KMS-11 (cell line): ENCODE data around the gene MRPS16.

ENCODE experiments used
- H2AFZ ChIP-seq: fragments of 200-600 bp; sonication (generic); 2 replicates; pipeline ENCODE4 v1.6.1; 2016; ENCODE audit warnings: antibody characterized with exemption, mixed run types, low read depth
- H3K27ac ChIP-seq: fragments of 200-600 bp; sonication (generic); 2 replicates; pipeline ENCODE4 v1.6.1; 2016; ENCODE audit warnings: mild to moderate bottlenecking, mixed run types
- H3K27me3 ChIP-seq: fragments of 200-600 bp; sonication (generic); 2 replicates; pipeline ENCODE4 v1.6.1; 2017; ENCODE audit warnings: mild to moderate bottlenecking, low read depth, mixed run types, moderate library complexity; ENCODE audit not compliant: insufficient read depth
- H3K36me3 ChIP-seq: fragments of 200-600 bp; sonication (generic); 2 replicates; pipeline ENCODE4 v1.6.1; 2017; ENCODE audit warnings: mild to moderate bottlenecking, mixed run types; ENCODE audit not compliant: insufficient read depth
- H3K4me1 ChIP-seq: fragments of 200-600 bp; sonication (generic); 2 replicates; pipeline ENCODE4 v1.6.1; 2016; ENCODE audit warnings: mild to moderate bottlenecking, low read depth, mixed run types; ENCODE audit not compliant: poor library complexity, severe bottlenecking
- H3K4me2 ChIP-seq: fragments of 200-600 bp; sonication (generic); 2 replicates; pipeline ENCODE4 v1.7.0; 2016; ENCODE audit warnings: mild to moderate bottlenecking, mixed run types
- H3K4me3 ChIP-seq: fragments of 200-600 bp; sonication (generic); IDR thresholded peaks from 2 replicates; pipeline ENCODE4 v1.6.1; 2017; ENCODE audit warnings: low read depth, low read length, mixed read lengths; ENCODE audit not compliant: insufficient read depth
- H3K79me2 ChIP-seq: fragments of 200-600 bp; sonication (generic); 2 replicates; pipeline ENCODE4 v1.6.1; 2016; ENCODE audit warnings: low read depth, mixed run types; ENCODE audit not compliant: insufficient read depth
- H3K9ac ChIP-seq: fragments of 200-600 bp; sonication (generic); 2 replicates; pipeline ENCODE4 v1.6.1; 2016; ENCODE audit warnings: mild to moderate bottlenecking, mixed run types
- H4K20me1 ChIP-seq: fragments of 200-600 bp; sonication (generic); 2 replicates; pipeline ENCODE4 v1.6.1; 2016; ENCODE audit warnings: mild to moderate bottlenecking, mixed run types; ENCODE audit not compliant: insufficient read depth
- TF ChIP-seq, protein P1 (sequence below): fragments of 200-600 bp; sonication (generic); conservative IDR thresholded peaks from 2 replicates; pipeline ENCODE4 v1.6.1; 2017; ENCODE audit warnings: low read depth, mild to moderate bottlenecking, antibody characterized with exemption, low read length, moderate library complexity, mixed read lengths

Gene MRPS16

DNA sequence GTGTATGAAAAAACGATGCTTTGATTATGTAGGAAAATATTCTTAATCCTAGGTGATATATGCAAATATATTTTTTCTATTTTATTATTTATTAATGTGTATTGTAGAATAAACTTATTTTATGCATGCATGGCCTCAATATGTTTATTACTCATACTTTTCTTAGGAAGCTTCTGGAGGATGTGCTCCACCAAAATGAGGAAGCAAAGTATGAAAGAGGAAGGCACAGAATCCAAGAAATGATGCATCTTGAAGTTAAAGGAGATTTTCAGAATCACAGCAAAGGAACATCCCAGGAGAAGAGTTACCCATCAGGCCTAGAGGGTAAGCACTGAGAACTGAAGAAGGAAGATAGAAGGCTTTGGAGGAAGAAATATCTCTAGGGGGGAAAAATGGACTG lies 35.0 kb upstream of the MRPS16 start:
- H3K79me2 ChIP-seq: no peaks in the 10 kb centered on the region
- H3K27ac ChIP-seq: no peak overlapping the region
- H3K4me3 ChIP-seq: no peak overlapping the region
- H3K4me2 ChIP-seq: no peak overlapping the region
- no peaks in the 10 kb centered on the region for H3K4me1 ChIP-seq
- H2AFZ ChIP-seq: no peak overlapping the region
- H4K20me1 ChIP-seq: no peaks in the 10 kb centered on the region
- TF ChIP-seq, protein P1, sequence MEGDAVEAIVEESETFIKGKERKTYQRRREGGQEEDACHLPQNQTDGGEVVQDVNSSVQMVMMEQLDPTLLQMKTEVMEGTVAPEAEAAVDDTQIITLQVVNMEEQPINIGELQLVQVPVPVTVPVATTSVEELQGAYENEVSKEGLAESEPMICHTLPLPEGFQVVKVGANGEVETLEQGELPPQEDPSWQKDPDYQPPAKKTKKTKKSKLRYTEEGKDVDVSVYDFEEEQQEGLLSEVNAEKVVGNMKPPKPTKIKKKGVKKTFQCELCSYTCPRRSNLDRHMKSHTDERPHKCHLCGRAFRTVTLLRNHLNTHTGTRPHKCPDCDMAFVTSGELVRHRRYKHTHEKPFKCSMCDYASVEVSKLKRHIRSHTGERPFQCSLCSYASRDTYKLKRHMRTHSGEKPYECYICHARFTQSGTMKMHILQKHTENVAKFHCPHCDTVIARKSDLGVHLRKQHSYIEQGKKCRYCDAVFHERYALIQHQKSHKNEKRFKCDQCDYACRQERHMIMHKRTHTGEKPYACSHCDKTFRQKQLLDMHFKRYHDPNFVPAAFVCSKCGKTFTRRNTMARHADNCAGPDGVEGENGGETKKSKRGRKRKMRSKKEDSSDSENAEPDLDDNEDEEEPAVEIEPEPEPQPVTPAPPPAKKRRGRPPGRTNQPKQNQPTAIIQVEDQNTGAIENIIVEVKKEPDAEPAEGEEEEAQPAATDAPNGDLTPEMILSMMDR: no peak
- no peaks in the 10 kb centered on the region for H3K36me3 ChIP-seq
- H3K27me3 ChIP-seq: no peaks in the 10 kb centered on the region
- no peak overlapping the region for H3K9ac ChIP-seq

DNA sequence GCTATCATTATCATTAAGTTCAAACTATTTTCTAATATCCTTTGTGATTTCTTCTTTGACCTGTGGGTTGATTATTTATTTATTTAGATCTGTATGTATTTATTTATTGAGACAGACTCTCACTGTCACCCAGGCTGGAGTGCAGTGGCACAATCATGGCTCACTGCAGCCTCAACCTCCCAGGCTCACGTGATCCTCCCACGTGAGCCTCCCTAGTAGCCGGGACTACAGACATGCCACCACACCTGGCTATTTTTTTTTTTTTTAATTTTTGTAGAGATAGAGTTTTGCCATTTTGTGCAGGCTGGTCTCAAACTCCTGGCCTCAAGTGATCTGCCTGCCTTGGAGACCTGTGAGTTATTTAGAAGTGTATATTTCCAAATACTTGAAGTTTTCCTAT lies 28.7 kb upstream of the MRPS16 start:
- Histone ChIP-seq H3K79me2 (no peaks in the 10 kb centered on the region), H3K4me2 (no peak overlapping the region), H3K4me3 (no peak overlapping the region), H3K4me1 (no peaks in the 10 kb centered on the region), H3K36me3 (no peaks in the 10 kb centered on the region), H3K27me3 (no peaks in the 10 kb centered on the region), H4K20me1 (no peaks in the 10 kb centered on the region), H3K27ac (no peak overlapping the region), H2AFZ (no peak overlapping the region), H3K9ac (no peak overlapping the region)
- TF ChIP-seq, protein P1: no peak

DNA sequence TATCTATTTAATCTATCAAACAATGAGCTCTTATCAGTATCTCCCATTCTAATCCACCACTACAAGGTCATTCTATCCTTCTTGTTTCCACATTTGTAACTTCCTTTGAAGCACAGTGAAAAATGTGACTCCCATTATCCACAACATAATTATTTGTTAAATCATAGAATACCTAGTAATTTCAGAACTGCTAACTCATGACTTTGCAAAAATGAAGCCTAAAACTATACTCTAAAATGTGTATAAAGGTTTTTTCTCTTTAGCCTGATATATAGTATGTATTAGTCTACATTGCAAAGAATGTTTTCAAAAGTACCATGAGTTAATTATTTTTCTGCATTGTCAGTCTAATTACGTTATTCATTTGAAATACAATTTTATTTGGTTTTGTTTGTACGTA lies 12.0 kb upstream of the MRPS16 start:
- Histone ChIP-seq H3K79me2 (no peaks in the 10 kb centered on the region), H3K4me2 (no peak overlapping the region), H3K4me1 (no peaks in the 10 kb centered on the region), H2AFZ (no peak overlapping the region), H3K9ac (no peak overlapping the region), H3K36me3 (no peaks in the 10 kb centered on the region), H3K4me3 (no peak overlapping the region), H4K20me1 (no peaks in the 10 kb centered on the region), H3K27me3 (no peaks in the 10 kb centered on the region), H3K27ac (no peak overlapping the region)
- TF ChIP-seq, protein P1: no peak

DNA sequence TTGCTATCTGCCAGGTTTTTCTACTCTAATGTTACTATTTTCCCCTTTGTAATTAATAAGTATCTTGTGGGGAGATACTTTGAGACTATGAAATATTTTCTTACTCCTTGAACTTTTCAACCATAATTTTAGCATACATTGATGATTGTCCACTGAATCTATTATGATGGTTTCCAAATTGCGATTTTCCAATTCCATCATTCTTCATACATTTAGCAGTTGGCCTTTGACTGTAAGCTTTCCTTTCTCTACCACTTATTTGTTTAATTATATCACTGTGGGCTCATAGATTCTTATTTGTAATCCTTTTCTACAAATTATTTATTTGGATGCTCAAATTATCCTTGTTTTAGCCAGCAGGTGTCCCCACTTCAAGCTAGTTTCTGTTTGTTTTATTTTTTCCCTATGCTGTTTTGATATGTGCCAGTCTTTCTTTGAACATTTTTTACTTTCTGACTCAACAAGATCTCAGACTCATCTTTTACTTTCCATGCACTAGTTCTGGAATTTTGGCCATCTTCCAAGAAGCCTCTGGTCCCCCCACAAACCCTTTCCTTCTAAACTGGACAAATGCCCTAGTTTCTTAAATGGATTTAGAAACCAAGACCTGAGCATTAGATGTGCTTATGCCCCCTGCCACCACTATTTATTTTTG lies 11.4 kb upstream of the MRPS16 start:
- Histone ChIP-seq H3K36me3 (no peaks in the 10 kb centered on the region), H3K4me2 (no peak overlapping the region), H2AFZ (no peak overlapping the region)

More for the DNA sequence above, 11.4 kb upstream of the MRPS16 start:
- Histone ChIP-seq H3K4me1 (no peaks in the 10 kb centered on the region), H3K27ac (no peak overlapping the region), H3K79me2 (no peaks in the 10 kb centered on the region), H3K27me3 (no peaks in the 10 kb centered on the region), H3K4me3 (no peak overlapping the region), H4K20me1 (no peaks in the 10 kb centered on the region), H3K9ac (no peak overlapping the region)
- TF ChIP-seq, protein P1: peak; percentile 73
